DND-41 (cell line): ENCODE data around the gene ELMOD1.
"Not testable (repeated sequence)": the region's sequence is repeated elsewhere in the genome, so short reads cannot be mapped to it uniquely, and the experiment has no call there.

Source experiments
- CTCF ChIP-seq: IDR thresholded peaks from 2 replicates; pipeline ENCODE4 v1.5.1; 2012; ENCODE audit warnings: borderline replicate concordance, low read length, moderate library complexity, mild to moderate bottlenecking; ENCODE audit not compliant: poor library complexity, severe bottlenecking; ENCODE audit errors: extremely low read depth
- EZH2 ChIP-seq: IDR thresholded peaks from 3 replicates; pipeline ENCODE4 v1.6.1; 2012; ENCODE audit warnings: borderline replicate concordance, low read depth, mild to moderate bottlenecking, moderate library complexity, low read length, inconsistent platforms; ENCODE audit not compliant: severe bottlenecking

DNA sequence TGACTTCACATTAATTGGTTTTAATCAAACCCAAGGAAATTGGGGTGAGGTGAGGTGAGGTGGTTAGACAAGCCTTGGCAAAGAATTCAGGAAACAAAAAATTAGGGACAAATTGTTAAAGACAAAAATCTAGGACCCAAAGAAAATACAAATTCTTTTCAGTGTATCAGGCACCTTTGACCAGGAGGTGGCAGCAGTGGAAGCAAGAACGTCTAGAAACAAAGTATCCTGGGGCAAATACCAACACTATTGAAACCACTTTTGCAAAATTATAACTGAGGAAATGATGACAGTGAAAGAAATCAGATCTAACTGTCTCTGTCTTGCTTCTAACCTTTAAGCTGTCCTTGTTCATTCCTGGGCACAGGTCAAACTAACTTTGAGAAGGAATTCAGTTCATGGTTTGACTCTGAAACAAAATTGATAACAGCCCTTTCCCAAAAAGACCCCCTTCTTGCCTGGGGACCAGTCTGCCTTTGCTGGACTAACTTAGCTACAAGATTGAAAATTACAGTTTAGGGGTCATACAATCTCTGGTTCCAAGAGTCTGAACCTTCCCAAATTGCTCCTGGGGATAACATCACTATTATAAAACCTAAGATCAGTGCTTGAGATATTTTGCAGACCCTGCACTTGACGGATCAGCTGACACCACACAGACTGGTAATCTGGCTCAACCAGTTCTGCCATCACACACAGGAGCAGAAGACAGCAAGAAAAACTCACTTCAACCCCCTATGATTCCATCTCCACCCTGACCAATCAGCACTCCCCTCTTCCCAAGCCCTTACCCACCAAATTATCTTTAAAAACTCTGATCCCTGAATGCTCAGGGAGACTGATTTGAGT is 14.2 kb upstream of the ELMOD1 start:
- peak; percentile 79 for TF ChIP-seq CTCF
- not testable (repeated sequence) for TF ChIP-seq EZH2
